Osteocyte (in vitro differentiated cells): Measurements from ENCODE around the gene FBLN2. TPM values are rescaled to one million over a fixed set of nuclear protein-coding genes. Genes with fewer than 3 reads are reported as not detected.

ENCODE experiments used
- DNase-seq: peaks from one replicate; pipeline ENCODE4 v3.0.0; 2021; ENCODE audit warnings: mixed read lengths; ENCODE audit not compliant: unreplicated experiment; ENCODE audit errors: extremely low spot score
- H3K27ac Mint-ChIP-seq: one replicate; pipeline ENCODE4 v1.8.0; 2021; ENCODE audit warnings: mild to moderate bottlenecking, mixed read lengths; ENCODE audit not compliant: unreplicated experiment
- H3K27me3 Mint-ChIP-seq: one replicate; pipeline ENCODE4 v1.8.0; 2021; ENCODE audit warnings: mixed read lengths; ENCODE audit not compliant: unreplicated experiment
- H3K36me3 Mint-ChIP-seq: one replicate; pipeline ENCODE4 v1.8.0; 2021; ENCODE audit warnings: mixed read lengths; ENCODE audit not compliant: unreplicated experiment
- H3K4me1 Mint-ChIP-seq: one replicate; pipeline ENCODE4 v1.8.0; 2021; ENCODE audit warnings: mixed read lengths; ENCODE audit not compliant: unreplicated experiment
- H3K4me3 Mint-ChIP-seq: one replicate; pipeline ENCODE4 v1.8.0; 2021; ENCODE audit warnings: mild to moderate bottlenecking, moderate library complexity, mixed read lengths; ENCODE audit not compliant: unreplicated experiment
- H3K9me3 Mint-ChIP-seq: one replicate; pipeline ENCODE4 v1.8.0; 2021; ENCODE audit warnings: mixed read lengths; ENCODE audit not compliant: unreplicated experiment
- total RNA-seq: library from RNA; stranded (reverse); gene quantifications from 2 replicates; pipeline ENCODE4 v1.2.1, GENCODE V29; 2021
- TF ChIP-seq, protein P1 (sequence below): fragments of 200-600 bp; sonication (generic); IDR thresholded peaks from 2 replicates; pipeline ENCODE4 v1.5.0; 2021; ENCODE audit warnings: antibody characterized with exemption, mild to moderate bottlenecking, moderate library complexity

The FBLN2 gene
- total RNA-seq, 1 donor from 2014 or later: 215 TPM

GRCh38 chr3:13598201-13598600 is 49.3 kb downstream of the FBLN2 start:
- TF ChIP-seq, protein P1, sequence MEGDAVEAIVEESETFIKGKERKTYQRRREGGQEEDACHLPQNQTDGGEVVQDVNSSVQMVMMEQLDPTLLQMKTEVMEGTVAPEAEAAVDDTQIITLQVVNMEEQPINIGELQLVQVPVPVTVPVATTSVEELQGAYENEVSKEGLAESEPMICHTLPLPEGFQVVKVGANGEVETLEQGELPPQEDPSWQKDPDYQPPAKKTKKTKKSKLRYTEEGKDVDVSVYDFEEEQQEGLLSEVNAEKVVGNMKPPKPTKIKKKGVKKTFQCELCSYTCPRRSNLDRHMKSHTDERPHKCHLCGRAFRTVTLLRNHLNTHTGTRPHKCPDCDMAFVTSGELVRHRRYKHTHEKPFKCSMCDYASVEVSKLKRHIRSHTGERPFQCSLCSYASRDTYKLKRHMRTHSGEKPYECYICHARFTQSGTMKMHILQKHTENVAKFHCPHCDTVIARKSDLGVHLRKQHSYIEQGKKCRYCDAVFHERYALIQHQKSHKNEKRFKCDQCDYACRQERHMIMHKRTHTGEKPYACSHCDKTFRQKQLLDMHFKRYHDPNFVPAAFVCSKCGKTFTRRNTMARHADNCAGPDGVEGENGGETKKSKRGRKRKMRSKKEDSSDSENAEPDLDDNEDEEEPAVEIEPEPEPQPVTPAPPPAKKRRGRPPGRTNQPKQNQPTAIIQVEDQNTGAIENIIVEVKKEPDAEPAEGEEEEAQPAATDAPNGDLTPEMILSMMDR: no peak
- H3K27ac Mint-ChIP-seq: no peak overlapping the region
- no peak for DNase-seq
- no peaks in the 10 kb centered on the region for H3K27me3 Mint-ChIP-seq
- H3K36me3 Mint-ChIP-seq: peaks cover 9% of the 10 kb centered on the region
- no peak overlapping the region for H3K4me3 Mint-ChIP-seq
- H3K9me3 Mint-ChIP-seq: no peaks in the 10 kb centered on the region
- peaks cover 40% of the 10 kb centered on the region for H3K4me1 Mint-ChIP-seq

GRCh38 chr3:13598926-13599886 is 50.3 kb downstream of the FBLN2 start:
- Mint-ChIP-seq H3K27ac (peak overlapping the region; percentile 66), H3K9me3 (no peaks in the 10 kb centered on the region), H3K4me3 (no peak overlapping the region), H3K27me3 (no peaks in the 10 kb centered on the region), H3K4me1 (peaks cover 37% of the 10 kb centered on the region), H3K36me3 (peaks cover 7% of the 10 kb centered on the region)
- DNase-seq: no peak
- TF ChIP-seq, protein P1: no peak

GRCh38 chr3:13599887-13600450 is 51.0 kb downstream of the FBLN2 start:
- H3K27ac Mint-ChIP-seq: peak overlapping the region; percentile 66

GRCh38 chr3:13600950-13601691 is 52.2 kb downstream of the FBLN2 start:
- DNase-seq: no peak
- Mint-ChIP-seq H3K4me1 (peaks cover 28% of the 10 kb centered on the region), H3K4me3 (no peak overlapping the region), H3K27me3 (no peaks in the 10 kb centered on the region), H3K36me3 (peaks cover 13% of the 10 kb centered on the region), H3K9me3 (no peaks in the 10 kb centered on the region), H3K27ac (peak overlapping the region; percentile 1)
- TF ChIP-seq, protein P1: no peak

More at GRCh38 chr3:13599887-13600450, 51.0 kb downstream of the FBLN2 start:
- Mint-ChIP-seq H3K4me1 (peaks cover 30% of the 10 kb centered on the region), H3K36me3 (peaks cover 7% of the 10 kb centered on the region), H3K27me3 (no peaks in the 10 kb centered on the region), H3K9me3 (no peaks in the 10 kb centered on the region), H3K4me3 (no peak overlapping the region)
- DNase-seq: no peak
- TF ChIP-seq, protein P1: no peak
